Fibroblast of skin of right biceps (primary cell): Measurements from ENCODE around the gene THRSP.
"Not testable (repeated sequence)": the region's sequence is repeated elsewhere in the genome, so short reads cannot be mapped to it uniquely, and the experiment has no call there.

ENCODE experiments used
- DNase-seq: peaks from one replicate; pipeline ENCODE4 v3.0.0-alpha.2; 2013

The THRSP gene, protein sequence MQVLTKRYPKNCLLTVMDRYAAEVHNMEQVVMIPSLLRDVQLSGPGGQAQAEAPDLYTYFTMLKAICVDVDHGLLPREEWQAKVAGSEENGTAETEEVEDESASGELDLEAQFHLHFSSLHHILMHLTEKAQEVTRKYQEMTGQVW

GRCh38 chr11:78063440-78064181 is at the start of gene THRSP:
TSS of gene THRSP (plus strand) at chr11:78063861. CDS start at chr11:78063882, 21 bp downstream.
- DNase-seq = no peak

DNA sequence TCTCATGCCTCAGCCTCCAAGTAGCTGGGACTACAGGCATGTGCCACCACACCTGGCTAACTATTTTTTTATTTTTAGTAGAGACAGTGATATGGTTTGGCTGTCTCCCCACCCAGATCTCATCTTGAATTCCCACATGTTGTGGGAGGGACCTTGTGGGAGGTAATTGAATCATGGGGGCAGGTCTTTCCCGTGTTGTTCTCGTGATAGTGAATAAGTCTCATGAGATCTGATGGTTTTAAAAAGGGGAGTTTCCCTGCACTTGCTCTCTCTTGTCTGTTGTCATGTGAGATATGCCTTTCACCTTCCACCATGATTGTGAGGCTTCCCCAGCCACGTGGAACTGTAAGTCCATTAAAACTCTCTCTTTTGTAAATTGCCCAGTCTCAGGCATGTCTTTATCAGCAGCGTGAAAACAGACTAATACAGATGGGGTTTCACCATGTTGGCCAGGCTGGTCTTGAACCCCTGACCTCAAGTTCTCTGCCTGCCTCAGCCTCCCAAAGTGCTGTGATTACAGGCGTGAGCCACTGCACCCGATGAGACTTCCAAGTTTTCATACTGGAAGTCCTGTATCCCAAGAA is 48.6 kb upstream of the THRSP start:
- DNase-seq = not testable (repeated sequence)

DNA sequence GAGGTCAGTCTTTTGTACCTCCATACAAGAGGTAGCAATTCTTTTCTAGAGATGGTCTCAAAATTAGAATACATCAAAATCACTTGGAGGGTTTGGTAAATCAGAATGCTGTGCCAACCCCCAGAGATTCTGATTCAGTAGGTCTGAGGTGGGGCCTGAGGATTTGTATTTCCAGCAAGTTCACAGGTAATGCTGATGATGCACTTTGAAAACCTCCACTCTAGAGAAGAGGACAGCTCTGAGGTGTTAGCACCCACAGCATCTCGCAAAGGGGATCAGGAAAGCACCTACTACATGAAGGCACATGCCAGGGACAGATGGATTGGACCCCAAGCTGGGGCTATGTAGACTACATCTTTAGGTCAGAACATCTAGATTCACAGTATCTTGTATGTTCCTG is 47.8 kb upstream of the THRSP start:
- DNase-seq = no peak

DNA sequence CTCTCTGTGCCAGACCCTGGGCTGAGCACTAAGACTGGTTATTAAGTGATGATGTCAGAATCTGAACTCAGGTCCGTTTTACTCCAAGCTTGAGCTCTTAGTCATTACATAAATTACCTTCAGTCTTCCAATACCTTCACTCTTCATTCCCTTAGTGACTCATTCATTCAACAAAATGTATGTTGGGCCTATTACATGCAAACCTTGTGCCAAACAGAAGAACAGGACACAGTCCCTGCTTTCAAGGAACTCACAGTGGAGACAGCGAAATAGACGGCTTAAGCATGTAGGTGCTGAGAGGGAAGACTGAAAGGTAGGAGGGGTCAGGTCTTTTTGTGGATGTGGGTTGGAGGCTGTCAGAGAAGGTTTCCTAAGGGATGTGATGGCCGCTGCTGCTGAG is 43.9 kb upstream of the THRSP start:
- peak; percentile 57 for DNase-seq

GRCh38 chr11:78020246-78020645 is 43.4 kb upstream of the THRSP start:
- DNase-seq = no peak

DNA sequence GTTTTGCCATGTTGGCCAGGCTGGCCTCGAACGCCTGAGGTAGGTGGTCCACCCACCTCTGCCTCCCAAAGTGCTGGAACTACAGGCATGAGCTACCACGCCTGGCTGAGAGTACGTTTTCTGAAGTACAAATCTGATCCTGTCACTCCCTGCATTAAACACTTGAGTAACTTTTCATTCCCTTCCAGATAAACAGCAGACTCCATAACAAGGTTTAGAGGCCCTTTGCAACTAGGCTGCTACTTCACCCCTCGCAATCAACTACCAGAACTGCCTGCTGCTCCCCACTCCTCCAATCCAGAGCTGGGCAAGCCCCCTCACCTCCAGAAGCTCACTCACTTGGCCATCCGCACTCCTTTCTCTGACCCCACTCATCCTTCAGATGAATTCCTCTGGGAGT is 42.0 kb upstream of the THRSP start:
- DNase-seq = no peak

GRCh38 chr11:78022397-78023396 is 41.0 kb upstream of the THRSP start, which contains the start of gene KCTD14:
TSS of gene KCTD14 (minus strand) at chr11:78023276. CDS start at chr11:78023249, 27 bp downstream.
- no peak for DNase-seq

- DNase-seq = no peak
These were observed 40.2 kb upstream of the THRSP start for GRCh38 chr11:78023426-78023825.

DNA sequence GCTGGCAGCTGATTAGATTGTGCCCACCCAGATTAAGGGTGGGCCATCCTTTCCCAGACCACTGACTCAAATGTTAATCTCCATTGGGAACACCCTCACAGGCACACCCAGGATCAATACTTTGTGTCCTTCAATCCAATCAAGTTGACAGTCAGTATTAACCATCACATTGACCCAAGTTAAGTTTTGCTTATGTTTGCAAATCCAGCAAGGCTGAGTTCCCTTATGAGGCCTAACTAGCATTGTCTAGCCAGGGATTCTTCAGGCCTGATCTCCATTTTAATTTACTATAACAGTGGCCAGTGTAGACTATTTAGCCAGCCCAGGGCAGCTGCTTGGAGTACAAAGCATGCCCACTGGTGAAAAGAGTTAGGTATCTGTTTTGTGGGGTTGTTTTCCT is 38.3 kb upstream of the THRSP start:
- no peak for DNase-seq

GRCh38 chr11:78027759-78028158 is 35.9 kb upstream of the THRSP start:
- no peak for DNase-seq

DNA sequence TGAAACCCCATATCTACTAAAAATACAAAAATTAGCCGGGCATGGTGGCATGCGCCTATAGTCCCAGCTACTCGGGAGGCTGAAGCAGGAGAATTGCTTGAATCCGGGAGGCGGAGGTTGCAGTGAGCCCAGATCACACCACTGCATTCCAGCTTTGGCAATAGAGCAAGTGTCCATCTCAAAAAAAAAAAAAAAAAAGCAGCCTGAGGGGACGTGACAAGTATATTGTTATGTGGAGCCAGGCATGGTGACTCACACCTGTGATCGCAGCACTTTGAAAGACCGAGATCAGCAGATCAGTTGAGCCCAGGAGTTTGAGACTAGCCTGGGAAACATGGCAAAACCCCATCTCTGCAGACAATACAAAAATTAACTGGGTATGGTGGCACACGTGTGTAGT is 35.2 kb upstream of the THRSP start:
- not testable (repeated sequence) for DNase-seq

DNA sequence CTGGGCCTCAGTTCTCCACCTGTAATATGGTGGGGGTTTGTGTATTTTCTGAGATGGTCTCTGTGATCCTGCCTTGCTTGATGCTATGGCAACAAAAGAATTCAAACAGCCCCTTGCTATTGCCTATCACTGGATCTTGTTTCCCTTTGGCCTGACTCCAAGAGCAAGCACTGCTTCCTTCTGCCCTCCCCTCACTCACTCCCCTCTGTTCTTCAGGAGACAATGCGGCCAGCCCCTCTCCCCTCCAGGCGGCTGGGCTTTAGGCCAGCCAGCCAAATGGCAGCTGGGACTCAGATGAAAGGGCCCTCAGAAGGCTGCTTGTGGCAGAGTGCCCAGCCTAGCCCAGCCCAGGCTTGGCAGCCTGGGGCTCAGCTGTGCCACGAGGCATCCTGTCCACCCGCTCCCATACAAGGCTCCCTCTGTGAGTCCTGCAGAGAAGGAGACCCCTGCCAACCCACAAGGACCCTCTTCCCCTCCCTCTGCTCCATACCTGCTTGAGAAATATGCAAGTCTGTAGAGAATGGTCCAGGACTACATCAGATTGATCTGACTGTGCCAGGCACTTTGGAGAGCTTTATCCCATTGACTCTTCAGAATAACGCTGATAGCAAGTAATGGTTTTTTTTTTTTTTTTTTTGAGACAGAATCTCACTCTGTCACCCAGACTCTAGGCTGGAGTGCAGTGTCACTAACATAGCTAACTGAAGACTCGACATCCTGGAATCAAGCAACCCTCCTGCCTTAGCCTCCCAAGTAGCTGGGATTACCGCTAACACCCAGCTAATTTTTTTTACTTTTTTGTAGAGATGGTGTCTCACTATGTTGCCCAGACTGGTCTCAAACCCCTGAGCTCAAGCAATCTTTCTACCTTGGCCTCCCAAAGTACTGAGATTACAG is 33.0 kb upstream of the THRSP start:
- peak; percentile 50 for DNase-seq

DNA sequence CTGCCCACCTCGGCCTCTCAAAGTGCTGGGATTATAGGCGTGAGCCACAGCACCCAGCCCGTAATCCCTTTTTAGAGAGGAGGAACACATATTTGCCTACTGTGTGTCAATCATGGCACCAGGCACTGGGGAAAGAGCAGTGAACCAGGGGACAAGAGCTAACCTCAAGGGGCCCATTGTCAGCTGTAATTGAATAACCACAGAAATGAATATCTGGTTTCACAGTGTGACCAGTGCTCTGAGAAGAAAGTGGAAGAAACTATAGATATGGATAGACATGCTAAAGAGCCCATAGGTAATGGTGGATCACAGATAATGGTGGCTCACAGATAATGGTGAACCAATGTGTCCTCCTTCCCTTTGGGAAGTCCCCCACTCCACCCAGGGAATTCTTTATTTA is 32.0 kb upstream of the THRSP start:
- no peak for DNase-seq

GRCh38 chr11:78032090-78032489 is 31.6 kb upstream of the THRSP start:
- DNase-seq = no peak

GRCh38 chr11:78033040-78033439 is 30.6 kb upstream of the THRSP start:
- DNase-seq = no peak

GRCh38 chr11:78034623-78035022 is 29.0 kb upstream of the THRSP start:
- no peak for DNase-seq

DNA sequence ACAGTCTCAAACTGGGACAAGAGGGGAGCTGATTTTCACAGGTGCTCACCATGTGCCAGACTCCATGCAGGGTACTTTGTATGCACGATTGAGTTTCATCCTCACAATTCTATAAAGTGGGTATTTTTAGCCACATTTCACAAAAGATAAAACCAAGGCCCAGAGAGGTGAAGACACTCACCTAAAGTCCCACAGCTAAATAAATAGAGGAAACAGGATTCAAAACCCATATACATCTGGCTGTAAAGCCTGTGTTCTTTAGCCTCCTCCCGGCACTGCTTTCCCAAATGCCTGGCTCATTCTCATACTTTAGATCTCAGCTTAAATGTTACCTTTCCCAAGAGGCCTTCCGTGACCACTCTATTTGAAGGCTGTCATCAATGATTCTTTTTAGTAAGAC is 27.3 kb upstream of the THRSP start:
- no peak for DNase-seq

DNA sequence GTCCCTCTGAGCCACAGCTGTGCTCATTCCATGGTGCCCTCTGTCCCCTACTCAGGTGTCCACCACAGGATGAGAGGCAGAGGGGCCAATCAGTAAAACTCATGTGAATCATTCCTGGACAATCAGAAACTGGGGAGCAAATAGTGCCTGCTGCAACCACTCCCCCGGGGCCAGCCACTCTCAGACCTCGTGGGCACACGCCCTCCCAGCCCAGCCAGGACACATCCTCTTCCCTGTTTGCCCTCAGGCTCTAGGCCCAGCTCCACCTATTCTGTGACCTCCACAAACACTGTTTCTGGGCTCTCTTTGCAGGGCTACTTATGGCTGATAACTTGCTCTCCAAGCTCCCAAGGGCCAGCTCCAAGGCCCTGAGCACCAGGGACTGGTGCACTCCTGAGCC is 26.6 kb upstream of the THRSP start:
- no peak for DNase-seq

- DNase-seq = no peak
These were observed 25.6 kb upstream of the THRSP start for GRCh38 chr11:78037825-78038620.

GRCh38 chr11:78038697-78039313 is 24.9 kb upstream of the THRSP start:
- no peak for DNase-seq
